ENCODE measurements around the gene BBS7. TPM values are rescaled to one million over a fixed set of nuclear protein-coding genes. Genes with fewer than 3 reads are reported as not detected.

BBS7 gene
- polyA plus RNA-seq (2011; rRNA removed) (13.8 and 17.7 TPM in 2 replicates), polyA plus RNA-seq (2017; fragmentation: RNase III; extraction: RNeasy Plus Mini Kit Qiagen cat#74134 plus additional on column Dnase treatment) (11.1 to 12.6 TPM (median 12.5 TPM) in 3 replicates), polyA minus RNA-seq (2011; rRNA and poly(A)+ RNA removed) (5.5 and 6.1 TPM in 2 replicates)
- 9.3 and 9.4 TPM in 2 replicates for polyA plus RNA-seq (2012; cell fraction: cytosol; rRNA removed)
- polyA plus RNA-seq (2012; cell fraction: nucleus; rRNA removed) = 6.0 and 14.3 TPM in 2 replicates

GRCh38 chr4:121869841-121870822, at the start of gene BBS7:
BBS7 (minus strand) TSS chr4:121870474; CDS start chr4:121870313, 161 bp downstream.
- TF ChIP-seq MAX (IDR thresholded peaks at IDR 0.05) = 0 out of 2 replicates have a peak, but pooled peaks have one; percentile 23
- peak in 1 of 2 experiments; percentile 54; a peak in 1 of 5 replicates for TF ChIP-seq JUN (IDR thresholded peaks at IDR 0.05)
- TF ChIP-seq HES2 (IDR thresholded peaks at IDR 0.05) = no peak
- no peak for TF ChIP-seq EP300 (IDR thresholded peaks at IDR 0.05)
- peak; percentile 53 for TF ChIP-seq PHF8 (IDR thresholded peaks at IDR 0.05; ENCODE audit: borderline replicate concordance, low read depth)
- no peak for TF ChIP-seq RCOR1 (IDR thresholded peaks at IDR 0.05; ENCODE audit: low read depth, low read length)
- peak; percentile 93 for TF ChIP-seq POLR2A (IDR thresholded peaks at IDR 0.05; ENCODE audit: low read length)
- TF ChIP-seq BCL3 (IDR thresholded peaks at IDR 0.05) = peak; percentile 67; the same call in 1 of the 3 replicates
- TF ChIP-seq EHF (CRISPR knock-in tag; IDR thresholded peaks at IDR 0.05) = no peak
- TF ChIP-seq CBX8 (IDR thresholded peaks at IDR 0.05) = no peak
- no peak for TF ChIP-seq FOSL2 (IDR thresholded peaks at IDR 0.05)
- no peak for TF ChIP-seq FOSL2 (CRISPR knock-in tag; IDR thresholded peaks at IDR 0.05)
- no peak for FAIRE-seq
- peak; percentile 98 to 99 for ATAC-seq
- WGBS (ENCODE audit: missing lambda C conversion rate) = 4% methylated on average over 15 of the region's 58 CpGs
- Histone ChIP-seq H3K4me1 (peaks cover 7% of the 10 kb centered on the region; the same call in 2 of the 3 replicates), H3K4me3 (peak within 1 kb of the TSS; percentile 84), H3K27ac (peak within 1 kb of the TSS; percentile 82 to 89), H3K9me3 (no peaks in the 10 kb centered on the region), H3K4me2 (peak within 1 kb of the TSS; percentile 89)
- POLR2A ChIA-PET = no interaction called here
- DNase-seq (ENCODE audit: low read depth in 1 of 2, low spot score in 1 of 2) = peak; percentile 72 to 92
- CTCF ChIA-PET = no interaction called here

GRCh38 chr4:121913667-121914066, 43.4 kb upstream of the BBS7 start:
- no peak for DNase-seq (ENCODE audit: low read depth in 1 of 2, low spot score in 1 of 2)
- TF ChIP-seq HES2 (IDR thresholded peaks at IDR 0.05) (no peak), MAFK (IDR thresholded peaks at IDR 0.05; ENCODE audit: partially characterized antibody) (no peak), ZSCAN20 (CRISPR knock-in tag; IDR thresholded peaks at IDR 0.05) (no peak), RFX5 (IDR thresholded peaks at IDR 0.05) (no peak), EP300 (IDR thresholded peaks at IDR 0.05) (no peak)
- no peak overlapping the region for H3K4me2 ChIP-seq
- CTCF ChIA-PET = no interaction called here
- no peaks in the 10 kb centered on the region for H3K4me1 ChIP-seq
- POLR2A ChIA-PET = no interaction called here
- H3K4me3 ChIP-seq = no peak overlapping the region
- no peak for ATAC-seq
- 81% methylated on average over 2 of the region's 2 CpGs for WGBS (ENCODE audit: missing lambda C conversion rate)
- no peaks in the 10 kb centered on the region for H3K9me3 ChIP-seq
- no peak for FAIRE-seq
- H3K27ac ChIP-seq = no peak overlapping the region

- H3K9me3 ChIP-seq = no peaks in the 10 kb centered on the region
- DNase-seq (ENCODE audit: low read depth in 1 of 2, low spot score in 1 of 2) = no peak
- no peak for FAIRE-seq
- WGBS (ENCODE audit: missing lambda C conversion rate) = 32% methylated on average over 1 of the region's 1 CpG
- no peaks in the 10 kb centered on the region for H3K4me1 ChIP-seq
- ChIA-PET CTCF (interaction anchor here (0.6 kb wide), 1 partner anchor 40 kb away, joined by 3 read pairs; no protein-coding TSS in a partner anchor), POLR2A (no interaction called here)
- ATAC-seq = no peak
- TF ChIP-seq RARB (CRISPR knock-in tag; IDR thresholded peaks at IDR 0.05) (no peak), ZFP36 (IDR thresholded peaks at IDR 0.05; ENCODE audit: borderline replicate concordance, partially characterized antibody) (no peak), JUNB (IDR thresholded peaks at IDR 0.05) (no peak), FOSL2 (IDR thresholded peaks at IDR 0.05) (no peak), FOSL2 (CRISPR knock-in tag; IDR thresholded peaks at IDR 0.05) (no peak)
- H3K4me2 ChIP-seq = no peak overlapping the region
- H3K4me3 ChIP-seq = no peak overlapping the region
- no peak overlapping the region for H3K27ac ChIP-seq
These were observed 38.1 kb upstream of the BBS7 start for GRCh38 chr4:121908346-121908745.
